CD4-positive, alpha-beta T cell treated with Interleukin-4 for 1 hour (primary cell): Measurements from ENCODE around the gene PNPLA2.

ENCODE experiments used
- DNase-seq, 2 donors: peaks; one replicate each; pipeline ENCODE4 v3.0.0-alpha.2; 2020 to 2022

Gene PNPLA2

GRCh38 chr11:846496-847098, 27.9 kb downstream of the PNPLA2 start:
- DNase-seq: no peak

GRCh38 chr11:847876-848275, 29.2 kb downstream of the PNPLA2 start:
- no peak for DNase-seq

- peak; percentile 64 to 71 for DNase-seq
Observed at GRCh38 chr11:848380-848931, 29.7 kb downstream of the PNPLA2 start.

- DNase-seq: peak in 1 of 2 donors; percentile 42
Observed at GRCh38 chr11:849104-849824, 30.6 kb downstream of the PNPLA2 start.

GRCh38 chr11:849951-850774, 31.4 kb downstream of the PNPLA2 start:
- DNase-seq: no peak

GRCh38 chr11:850775-851763, 32.4 kb downstream of the PNPLA2 start:
- DNase-seq: no peak

- DNase-seq: no peak
Observed at GRCh38 chr11:852762-853161, 34.0 kb downstream of the PNPLA2 start.

GRCh38 chr11:853682-854448, 35.2 kb downstream of the PNPLA2 start:
- no peak for DNase-seq

- no peak for DNase-seq
Observed at GRCh38 chr11:854601-855329, 36.1 kb downstream of the PNPLA2 start.

GRCh38 chr11:855330-855674, 36.6 kb downstream of the PNPLA2 start:
- DNase-seq: no peak

- no peak for DNase-seq
Observed at GRCh38 chr11:855796-856195, 37.1 kb downstream of the PNPLA2 start.

- DNase-seq: no peak
Observed at GRCh38 chr11:856397-856796, 37.7 kb downstream of the PNPLA2 start.

- DNase-seq: no peak
Observed at GRCh38 chr11:858053-858761, 39.5 kb downstream of the PNPLA2 start.

- no peak for DNase-seq
Observed at GRCh38 chr11:858762-859339, 40.1 kb downstream of the PNPLA2 start.

- DNase-seq: no peak
Observed at GRCh38 chr11:859394-860131, 40.8 kb downstream of the PNPLA2 start.

- no peak for DNase-seq
Observed at GRCh38 chr11:860234-861104, 41.8 kb downstream of the PNPLA2 start.

- no peak for DNase-seq
Observed at GRCh38 chr11:861105-861479, 42.4 kb downstream of the PNPLA2 start.

- DNase-seq: no peak
Observed at GRCh38 chr11:862081-862661, 43.5 kb downstream of the PNPLA2 start.
